SK-N-SH (cell line): ENCODE results near the gene SERPINB10.

ENCODE experiments used
- CTCF ChIP-seq: fragments of 200-600 bp; sonication (generic); IDR thresholded peaks from 2 replicates; pipeline ENCODE4 v1.6.1; 2017; ENCODE audit warnings: antibody characterized with exemption, mild to moderate bottlenecking, moderate library complexity
- EZH2phosphoT487 ChIP-seq: fragments of 200-600 bp; sonication (generic); IDR thresholded peaks from 2 replicates; pipeline ENCODE4 v1.6.1; 2017; ENCODE audit warnings: low read depth, mixed run types, mild to moderate bottlenecking, antibody characterized with exemption, moderate library complexity, borderline replicate concordance
- FOXJ3 ChIP-seq: sonication (generic); formaldehyde crosslinking; IDR thresholded peaks from 2 replicates; pipeline ENCODE4 v1.5.1; 2020; ENCODE audit warnings: mild to moderate bottlenecking, missing genetic modification reagents
- GABPA ChIP-seq: IDR thresholded peaks from 2 replicates; pipeline ENCODE4 v1.4.0; 2012; ENCODE audit warnings: low read depth, mild to moderate bottlenecking
- MAX ChIP-seq: IDR thresholded peaks from 2 replicates; pipeline ENCODE4 v1.4.0; 2012; ENCODE audit warnings: low read depth
- REST ChIP-seq: IDR thresholded peaks from 2 replicates; pipeline ENCODE4 v1.6.1; 2012; ENCODE audit warnings: mild to moderate bottlenecking, low read depth, low read length, moderate library complexity
- USF2 ChIP-seq: fragments of 150-350 bp; IDR thresholded peaks from 2 replicates; pipeline ENCODE4 v1.6.1; 2017; ENCODE audit warnings: antibody characterized with exemption, low read length, low read depth, borderline replicate concordance

- TF ChIP-seq GABPA = no peak
- no peak for TF ChIP-seq CTCF
- TF ChIP-seq MAX = no peak
- TF ChIP-seq USF2 = no peak
- no peak for TF ChIP-seq REST
- TF ChIP-seq FOXJ3 (CRISPR knock-in tag) = no peak
- TF ChIP-seq EZH2phosphoT487 = no peak
These were observed 2.4 kb upstream of the SERPINB10 start for GRCh38 chr18:63905361-63905760.
